Brain microvascular endothelial cell (primary cell): ENCODE results near the gene CABLES1.

ENCODE experiments used
- DNase-seq: peaks from one replicate; pipeline ENCODE4 v3.0.0-alpha.2; 2020
- H3K27ac ChIP-seq: fragments of 250-450 bp; sonication (Bioruptor Pico); 2 replicates; pipeline ENCODE4 v1.5.1; 2020; ENCODE audit warnings: mild to moderate bottlenecking, moderate library complexity
- H3K27me3 ChIP-seq: fragments of 250-450 bp; sonication (Bioruptor Pico); replicated peaks from 2 replicates; pipeline ENCODE4 v1.5.1; 2020; ENCODE audit warnings: mild to moderate bottlenecking
- H3K36me3 ChIP-seq: fragments of 250-450 bp; sonication (Bioruptor Pico); replicated peaks from 2 replicates; pipeline ENCODE4 v1.5.1; 2020; ENCODE audit warnings: mild to moderate bottlenecking
- H3K4me3 ChIP-seq: 2 replicates; pipeline ENCODE4 v1.5.1; 2011; ENCODE audit warnings: low read depth, mild to moderate bottlenecking, control low read depth, low read length, moderate library complexity
- in situ Hi-C: cut with HindIII; loops from 2 replicates; pipeline ENCODE4 v1.10.0; 2017; ENCODE audit warnings: low sequenced_read_pairs, low pct_ligation_motif_present
- TF ChIP-seq, protein P1 (sequence below): IDR thresholded peaks from 2 replicates; pipeline ENCODE4 v1.5.1; 2011; ENCODE audit warnings: low read depth, mild to moderate bottlenecking, moderate library complexity, low read length, control low read depth, inconsistent platforms; ENCODE audit errors: missing control alignments

CABLES1 gene

DNA sequence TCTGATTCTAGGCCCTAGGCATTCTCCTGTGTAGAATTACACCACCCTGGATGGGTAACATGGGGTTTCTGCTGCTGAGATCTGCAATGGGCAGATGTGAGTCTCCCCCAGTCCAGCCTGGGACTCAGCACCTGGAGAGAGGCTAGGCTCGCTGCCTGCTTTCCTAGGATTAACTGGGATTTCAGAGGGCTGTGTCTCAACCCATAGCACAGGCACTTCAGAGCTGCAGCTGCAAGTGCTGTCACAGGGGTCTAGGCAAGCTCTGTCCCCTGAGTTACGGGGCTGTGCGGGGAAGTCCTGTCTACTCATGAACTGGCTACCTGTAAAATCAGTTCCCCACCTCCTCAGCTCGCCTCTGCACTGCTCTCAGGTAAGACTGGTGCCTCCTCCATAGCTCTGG lies 51.5 kb downstream of the CABLES1 start:
- Histone ChIP-seq H3K4me3 (no peak overlapping the region), H3K36me3 (peaks cover 5% of the 10 kb centered on the region), H3K27me3 (no peaks in the 10 kb centered on the region), H3K27ac (no peak overlapping the region)
- TF ChIP-seq, protein P1, sequence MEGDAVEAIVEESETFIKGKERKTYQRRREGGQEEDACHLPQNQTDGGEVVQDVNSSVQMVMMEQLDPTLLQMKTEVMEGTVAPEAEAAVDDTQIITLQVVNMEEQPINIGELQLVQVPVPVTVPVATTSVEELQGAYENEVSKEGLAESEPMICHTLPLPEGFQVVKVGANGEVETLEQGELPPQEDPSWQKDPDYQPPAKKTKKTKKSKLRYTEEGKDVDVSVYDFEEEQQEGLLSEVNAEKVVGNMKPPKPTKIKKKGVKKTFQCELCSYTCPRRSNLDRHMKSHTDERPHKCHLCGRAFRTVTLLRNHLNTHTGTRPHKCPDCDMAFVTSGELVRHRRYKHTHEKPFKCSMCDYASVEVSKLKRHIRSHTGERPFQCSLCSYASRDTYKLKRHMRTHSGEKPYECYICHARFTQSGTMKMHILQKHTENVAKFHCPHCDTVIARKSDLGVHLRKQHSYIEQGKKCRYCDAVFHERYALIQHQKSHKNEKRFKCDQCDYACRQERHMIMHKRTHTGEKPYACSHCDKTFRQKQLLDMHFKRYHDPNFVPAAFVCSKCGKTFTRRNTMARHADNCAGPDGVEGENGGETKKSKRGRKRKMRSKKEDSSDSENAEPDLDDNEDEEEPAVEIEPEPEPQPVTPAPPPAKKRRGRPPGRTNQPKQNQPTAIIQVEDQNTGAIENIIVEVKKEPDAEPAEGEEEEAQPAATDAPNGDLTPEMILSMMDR = no peak
- no peak for DNase-seq
- in situ Hi-C loops = no loop called here

DNA sequence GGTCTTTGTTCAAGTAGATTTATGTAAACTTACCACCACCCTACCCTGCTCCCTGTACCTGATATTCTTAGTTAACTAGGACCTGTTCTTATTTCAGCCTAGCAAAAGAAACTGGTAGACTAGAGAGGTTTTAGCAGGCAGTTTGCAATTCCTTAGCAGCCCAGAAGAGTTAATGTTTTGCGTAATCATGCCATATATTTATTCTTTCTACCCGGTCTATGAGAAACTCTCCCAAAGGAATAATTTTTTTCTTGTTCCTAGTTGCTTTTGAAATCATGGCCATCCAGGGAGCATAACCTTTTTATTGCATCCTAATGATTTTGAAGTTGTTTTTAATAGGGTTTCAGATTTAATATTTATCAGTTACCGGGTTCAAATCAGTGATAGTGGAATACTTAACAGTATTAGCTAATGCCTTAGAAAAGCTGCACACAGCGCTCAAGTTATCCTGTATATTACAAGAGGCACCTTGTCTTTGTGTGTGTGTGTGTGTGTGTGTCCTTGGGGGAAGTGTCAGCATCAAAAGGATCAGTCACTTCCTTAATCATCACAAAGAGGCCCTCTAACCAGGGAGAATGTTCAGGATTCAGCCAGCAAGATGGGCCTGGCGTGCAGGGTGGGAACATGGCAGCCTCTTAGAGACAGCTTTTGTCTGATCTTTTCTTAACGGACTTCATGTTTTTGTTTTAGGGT lies 52.9 kb downstream of the CABLES1 start:
- TF ChIP-seq, protein P1 = no peak
- Histone ChIP-seq H3K27me3 (no peaks in the 10 kb centered on the region), H3K27ac (no peak overlapping the region), H3K36me3 (peaks cover 5% of the 10 kb centered on the region), H3K4me3 (no peak overlapping the region)
- in situ Hi-C loops = no loop called here
- no peak for DNase-seq

DNA sequence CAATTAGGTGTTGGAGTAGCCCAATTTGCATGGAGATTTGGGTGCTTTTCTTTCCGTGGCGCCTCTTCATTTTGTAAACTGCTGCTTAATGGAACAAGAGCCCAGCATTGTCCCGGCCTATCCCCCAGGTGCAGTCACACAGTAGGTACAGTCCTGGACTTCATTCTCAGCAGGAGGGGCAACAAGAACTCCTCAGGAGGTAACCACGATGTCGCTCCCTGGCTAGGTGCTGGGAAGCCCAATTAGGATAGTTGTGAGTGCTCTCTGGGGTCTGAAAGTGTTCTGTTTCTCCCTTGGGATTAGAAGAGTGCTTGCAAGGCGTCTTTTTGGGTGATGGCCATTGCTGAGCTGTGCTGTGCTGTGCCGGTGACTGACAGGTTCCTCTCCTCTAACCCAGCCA lies 53.8 kb downstream of the CABLES1 start:
- no peak overlapping the region for H3K27ac ChIP-seq
- no peaks in the 10 kb centered on the region for H3K27me3 ChIP-seq
- H3K4me3 ChIP-seq = no peak overlapping the region
- in situ Hi-C loops = no loop called here
- peaks cover 5% of the 10 kb centered on the region for H3K36me3 ChIP-seq
- no peak for DNase-seq
- TF ChIP-seq, protein P1 = no peak

DNA sequence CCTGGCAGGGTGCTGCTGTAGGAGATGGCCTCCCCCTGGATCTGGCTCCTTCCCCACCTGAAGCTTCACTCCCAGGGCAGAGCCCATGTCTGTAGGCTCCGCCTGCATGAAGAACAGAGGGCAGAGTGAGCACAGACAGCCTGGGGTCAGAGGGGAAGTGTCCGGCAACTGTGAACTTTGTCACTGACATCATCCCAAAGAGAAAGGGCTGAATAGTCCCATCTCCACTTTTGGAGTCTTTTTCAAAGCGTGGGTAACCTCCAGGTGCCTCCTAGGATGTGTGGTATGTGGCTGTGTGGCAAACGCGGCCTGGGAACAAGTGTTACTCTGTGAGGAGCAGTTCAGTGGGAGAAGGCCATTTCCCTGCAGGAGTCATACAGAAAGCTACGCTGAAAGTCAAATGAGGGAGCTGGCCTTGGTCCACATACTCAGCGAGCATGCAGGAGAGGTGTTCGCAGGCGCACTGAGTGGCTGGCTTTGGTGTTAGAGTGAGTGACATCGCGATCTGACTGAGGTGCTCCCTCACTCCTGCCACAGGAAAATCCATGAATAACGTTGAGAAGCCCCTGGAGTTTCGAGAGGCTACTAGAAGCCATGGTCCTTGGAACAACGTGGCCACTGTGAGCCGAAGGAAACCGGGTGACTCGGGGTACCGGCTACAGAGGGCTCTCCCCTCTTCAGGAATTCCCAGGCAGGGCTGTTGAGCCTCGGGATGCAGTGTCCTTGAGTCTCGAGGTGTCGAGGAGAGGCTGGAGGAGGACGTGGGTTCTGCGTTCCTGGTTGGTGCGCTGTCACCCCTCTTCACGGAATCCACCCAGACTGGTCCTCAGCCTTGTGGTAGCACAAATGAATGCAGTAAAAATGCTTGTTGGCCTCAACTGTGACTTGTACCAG lies 54.7 kb downstream of the CABLES1 start:
- no peak for DNase-seq
- H3K27me3 ChIP-seq = no peaks in the 10 kb centered on the region
- H3K36me3 ChIP-seq = peaks cover 5% of the 10 kb centered on the region
- no peak overlapping the region for H3K4me3 ChIP-seq
- no peak overlapping the region for H3K27ac ChIP-seq
- TF ChIP-seq, protein P1 = no peak
- in situ Hi-C loops = no loop called here

DNA sequence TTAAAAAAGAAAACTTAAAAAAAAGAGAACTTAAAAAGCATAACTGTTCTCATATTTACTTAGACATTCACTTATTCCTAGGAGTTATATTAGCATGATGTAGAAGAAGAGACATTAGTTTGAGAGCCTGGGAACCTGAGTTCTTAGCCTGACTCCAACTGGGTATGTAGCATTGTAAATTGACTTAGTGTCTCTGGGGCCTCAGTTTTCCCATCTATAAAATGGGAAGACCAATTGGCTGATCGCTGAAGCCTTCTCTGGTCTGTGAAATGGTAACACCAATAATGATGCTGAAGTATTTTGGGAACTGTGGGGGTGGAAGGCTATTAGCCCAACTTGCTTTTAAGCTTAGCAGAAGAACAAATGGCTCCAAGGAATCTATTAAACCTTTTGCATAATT lies 55.9 kb downstream of the CABLES1 start:
- in situ Hi-C loops = no loop called here
- Histone ChIP-seq H3K36me3 (peaks cover 5% of the 10 kb centered on the region), H3K27ac (no peak overlapping the region), H3K4me3 (no peak overlapping the region), H3K27me3 (no peaks in the 10 kb centered on the region)
- TF ChIP-seq, protein P1 = no peak
- DNase-seq = no peak
